ENCODE data around the gene GABPA. TPM values are rescaled to one million over a fixed set of nuclear protein-coding genes. Genes with fewer than 3 reads are reported as not detected.

Gene GABPA
- total and polyA plus RNA-seq, 9 of the 15 experiments (the other 6 are each of a cell fraction or from before 2014, with no cell fraction given), result 8.9 to 35.7 (median 22.8) TPM

DNA sequence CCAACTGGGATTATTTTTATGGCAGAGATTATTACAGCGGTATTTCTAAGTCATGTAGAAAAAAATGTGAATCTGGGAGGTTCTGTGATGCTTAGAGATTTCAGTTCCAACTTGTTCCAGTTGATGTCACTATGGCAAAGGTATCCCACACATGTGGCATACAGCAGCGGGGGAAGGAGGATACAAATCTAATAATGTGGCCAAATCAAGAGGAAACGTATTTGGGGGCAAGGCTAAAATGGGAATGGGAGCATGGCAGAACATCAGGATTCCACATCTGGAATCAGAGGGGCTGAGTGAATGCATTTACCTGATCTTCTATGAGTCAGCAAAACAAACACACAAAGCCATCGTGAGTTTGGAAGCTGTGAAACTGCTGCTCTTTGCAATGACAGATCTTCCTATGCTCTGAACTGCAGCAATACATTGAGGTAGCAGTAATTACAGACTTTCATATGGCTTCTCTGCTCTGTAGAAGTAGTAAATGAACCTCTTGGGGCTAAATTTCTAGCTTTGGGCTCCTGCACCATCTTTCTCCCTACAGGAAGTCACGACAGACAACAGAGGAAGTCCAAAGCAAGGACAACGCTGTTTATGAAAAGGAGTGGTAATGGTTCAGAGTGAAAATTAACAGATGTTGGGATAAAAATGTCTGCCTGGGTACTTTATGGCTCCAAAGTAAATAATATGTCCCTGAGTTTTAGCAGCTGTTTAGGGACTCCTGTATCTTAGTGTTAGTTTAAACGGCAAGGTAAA, 55.5 kb downstream of the GABPA start (continued):
- TF ChIP-seq KDM1A (IDR thresholded peaks at IDR 0.05) (peak in 1 of 2 experiments; percentile 34; a peak in 1 of 4 replicates), EP400 (IDR thresholded peaks at IDR 0.05) (peak; percentile 23; the same call in 1 of the 2 replicates), KHSRP (IDR thresholded peaks at IDR 0.05) (no peak), RUNX1 (IDR thresholded peaks at IDR 0.05; ENCODE audit: low read depth) (no peak), CEBPZ (IDR thresholded peaks at IDR 0.05; ENCODE audit: borderline replicate concordance, low read depth, low read length) (no peak), VEZF1 (CRISPR knock-in tag; IDR thresholded peaks at IDR 0.05) (no peak), SPI1 (IDR thresholded peaks at IDR 0.05; ENCODE audit: borderline replicate concordance, low read depth, low read length) (0 out of 2 replicates have a peak, but pooled peaks have one; percentile 10)
- TF ChIP-seq, protein P1, sequence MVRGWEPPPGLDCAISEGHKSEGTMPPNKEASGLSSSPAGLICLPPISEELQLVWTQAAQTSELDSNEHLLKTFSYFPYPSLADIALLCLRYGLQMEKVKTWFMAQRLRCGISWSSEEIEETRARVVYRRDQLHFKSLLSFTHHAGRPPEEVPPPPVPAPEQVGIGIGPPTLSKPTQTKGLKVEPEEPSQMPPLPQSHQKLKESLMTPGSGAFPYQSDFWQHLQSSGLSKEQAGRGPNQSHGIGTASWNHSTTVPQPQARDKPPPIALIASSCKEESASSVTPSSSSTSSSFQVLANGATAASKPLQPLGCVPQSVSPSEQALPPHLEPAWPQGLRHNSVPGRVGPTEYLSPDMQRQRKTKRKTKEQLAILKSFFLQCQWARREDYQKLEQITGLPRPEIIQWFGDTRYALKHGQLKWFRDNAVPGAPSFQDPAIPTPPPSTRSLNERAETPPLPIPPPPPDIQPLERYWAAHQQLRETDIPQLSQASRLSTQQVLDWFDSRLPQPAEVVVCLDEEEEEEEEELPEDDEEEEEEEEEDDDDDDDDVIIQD (CRISPR knock-in tag; IDR thresholded peaks at IDR 0.05), result no peak
